MM.1S (cell line): ENCODE measurements around the gene RAB9B.

Experiments used
- DNase-seq: peaks from one replicate; pipeline ENCODE4 v3.0.0-alpha.2; 2015
- H2AFZ ChIP-seq: fragments of 300-600 bp; sonication (generic); 2 replicates; pipeline ENCODE4 v1.6.0; 2016; ENCODE audit warnings: antibody characterized with exemption, low read length
- H3F3A ChIP-seq: fragments of 300-600 bp; sonication (generic); 2 replicates; pipeline ENCODE4 v1.6.1; 2016; ENCODE audit warnings: mild to moderate bottlenecking, antibody characterized with exemption, low read length, moderate library complexity, mixed read lengths; ENCODE audit not compliant: insufficient read depth
- H3K27ac ChIP-seq: fragments of 300-600 bp; sonication (generic); 2 replicates; pipeline ENCODE4 v1.5.1; 2016; ENCODE audit warnings: mild to moderate bottlenecking, low read length
- H3K27me3 ChIP-seq: fragments of 300-600 bp; sonication (generic); replicated peaks from 2 replicates; pipeline ENCODE4 v1.6.0; 2016; ENCODE audit warnings: low read length; ENCODE audit not compliant: insufficient read depth
- H3K36me3 ChIP-seq: fragments of 300-600 bp; sonication (generic); replicated peaks from 2 replicates; pipeline ENCODE4 v1.6.1; 2016; ENCODE audit warnings: mild to moderate bottlenecking, low read length, mixed read lengths; ENCODE audit not compliant: insufficient read depth
- H3K4me1 ChIP-seq: fragments of 300-600 bp; sonication (generic); 2 replicates; pipeline ENCODE4 v1.6.1; 2016; ENCODE audit warnings: low read length, mixed read lengths
- H3K4me2 ChIP-seq: fragments of 300-600 bp; sonication (generic); 2 replicates; pipeline ENCODE4 v1.6.0; 2016; ENCODE audit warnings: low read depth, low read length
- H3K4me3 ChIP-seq: fragments of 300-600 bp; sonication (generic); 2 replicates; pipeline ENCODE4 v1.5.1; 2016; ENCODE audit warnings: low read length, mixed read lengths
- H3K79me2 ChIP-seq: fragments of 300-600 bp; sonication (generic); 2 replicates; pipeline ENCODE4 v1.6.1; 2016; ENCODE audit warnings: mixed run types, low read length, mixed read lengths
- H3K9ac ChIP-seq: fragments of 300-600 bp; sonication (generic); 2 replicates; pipeline ENCODE4 v1.6.1; 2016; ENCODE audit warnings: low read length, mixed read lengths
- H3K9me2 ChIP-seq: fragments of 300-600 bp; sonication (generic); replicated peaks from 2 replicates; pipeline ENCODE4 v1.6.1; 2016; ENCODE audit warnings: mild to moderate bottlenecking, low read length, mixed read lengths; ENCODE audit not compliant: insufficient read depth
- H3K9me3 ChIP-seq: fragments of 300-600 bp; sonication (generic); replicated peaks from 2 replicates; pipeline ENCODE4 v1.6.1; 2016; ENCODE audit warnings: mild to moderate bottlenecking, low read length, mixed read lengths; ENCODE audit not compliant: insufficient read depth
- H4K20me1 ChIP-seq: fragments of 300-600 bp; sonication (generic); 2 replicates; pipeline ENCODE4 v1.6.1; 2016; ENCODE audit warnings: mild to moderate bottlenecking, low read length, moderate library complexity, mixed read lengths; ENCODE audit not compliant: insufficient read depth
- CTCF ChIP-seq: fragments of 300-600 bp; sonication (generic); IDR thresholded peaks from 2 replicates; pipeline ENCODE4 v1.5.1; 2016; ENCODE audit warnings: antibody characterized with exemption, low read length, mixed read lengths
- EZH2 ChIP-seq: fragments of 300-600 bp; sonication (generic); optimal IDR thresholded peaks from 2 replicates; pipeline ENCODE3; 2017; ENCODE audit warnings: low read depth, mild to moderate bottlenecking, antibody characterized with exemption, low read length, mixed read lengths
- EZH2phosphoT487 ChIP-seq: fragments of 300-600 bp; sonication (generic); IDR thresholded peaks from 2 replicates; pipeline ENCODE4 v1.6.1; 2018; ENCODE audit warnings: antibody characterized with exemption, low read length

The RAB9B gene

GRCh38 chrX:103861200-103861599, 29.1 kb upstream of the RAB9B start:
- no peaks in the 10 kb centered on the region for H3K9me3 ChIP-seq
- H2AFZ ChIP-seq = no peak overlapping the region
- H3K79me2 ChIP-seq = no peaks in the 10 kb centered on the region
- H3K9me2 ChIP-seq = no peaks in the 10 kb centered on the region
- no peak overlapping the region for H3K4me2 ChIP-seq
- no peak overlapping the region for H3K27ac ChIP-seq
- no peaks in the 10 kb centered on the region for H3K4me1 ChIP-seq
- DNase-seq = no peak
- H4K20me1 ChIP-seq = no peaks in the 10 kb centered on the region
- TF ChIP-seq CTCF (no peak), EZH2phosphoT487 (no peak), EZH2 (no peak)
- H3K36me3 ChIP-seq = no peaks in the 10 kb centered on the region
- no peaks in the 10 kb centered on the region for H3F3A ChIP-seq
- no peaks in the 10 kb centered on the region for H3K27me3 ChIP-seq
- H3K4me3 ChIP-seq = no peak overlapping the region
- H3K9ac ChIP-seq = no peak overlapping the region

GRCh38 chrX:103849558-103849957, 17.5 kb upstream of the RAB9B start:
- H3K27ac ChIP-seq = no peak overlapping the region
- H3K9ac ChIP-seq = no peak overlapping the region
- H3K79me2 ChIP-seq = no peaks in the 10 kb centered on the region
- H3K4me1 ChIP-seq = no peaks in the 10 kb centered on the region
- H3K9me3 ChIP-seq = no peaks in the 10 kb centered on the region
- no peaks in the 10 kb centered on the region for H3K36me3 ChIP-seq
- H3F3A ChIP-seq = no peaks in the 10 kb centered on the region
- H3K9me2 ChIP-seq = no peaks in the 10 kb centered on the region
- no peak overlapping the region for H2AFZ ChIP-seq
- H3K27me3 ChIP-seq = no peaks in the 10 kb centered on the region
- no peak for TF ChIP-seq EZH2
- TF ChIP-seq CTCF = no peak
- TF ChIP-seq EZH2phosphoT487 = no peak
- no peak for DNase-seq
- H4K20me1 ChIP-seq = no peaks in the 10 kb centered on the region
- H3K4me3 ChIP-seq = no peak overlapping the region
- H3K4me2 ChIP-seq = no peak overlapping the region

- no peak for DNase-seq
- no peak for TF ChIP-seq EZH2phosphoT487
- no peak for TF ChIP-seq EZH2
- no peak for TF ChIP-seq CTCF
- Histone ChIP-seq H3K79me2 (no peaks in the 10 kb centered on the region), H3K9ac (no peak overlapping the region), H4K20me1 (no peaks in the 10 kb centered on the region), H2AFZ (no peak overlapping the region), H3K27ac (no peak overlapping the region), H3K27me3 (no peaks in the 10 kb centered on the region), H3K4me2 (no peak overlapping the region), H3K9me3 (no peaks in the 10 kb centered on the region), H3K9me2 (no peaks in the 10 kb centered on the region), H3K36me3 (no peaks in the 10 kb centered on the region), H3K4me1 (no peaks in the 10 kb centered on the region), H3K4me3 (no peak overlapping the region), H3F3A (no peaks in the 10 kb centered on the region)
Measured at GRCh38 chrX:103847174-103847870, 15.3 kb upstream of the RAB9B start.
